ENCODE data around the gene LRRC32. TPM values are rescaled to one million over a fixed set of nuclear protein-coding genes. Genes with fewer than 3 reads are reported as not detected.

Gene LRRC32
- 0.15 TPM for total RNA-seq (2021; ENCODE audit: unreplicated experiment)
- 0.08 TPM for polyA plus RNA-seq (2012; ENCODE audit: insufficient read length)
- Bru-seq, nascent RNA: not detected
- BruChase-seq, experiment 1, labeled RNA remaining after a 2-hour chase: percentile 10 among the genes with signal in this experiment
- BruChase-seq, experiment 2, labeled RNA remaining after a 6-hour chase: percentile 15 among the genes with signal in this experiment
- long read RNA-seq: 0 reads

GRCh38 chr11:76670485-76671236, at the start of gene LRRC32:
Gene LRRC32, minus strand, starts transcription at chr11:76670747. Its CDS starts 4,793 bp downstream, at chr11:76665954.
- no peaks in the 10 kb centered on the region for H3K9me3 ChIP-seq (ENCODE audit: control insufficient read depth, insufficient read depth, low read depth, low read length)
- DNase-seq (ENCODE audit: low read depth, low spot score): no peak
- peaks cover 3% of the 10 kb centered on the region; the same call in 1 of the 2 replicates for H3K4me1 ChIP-seq (ENCODE audit: control insufficient read depth, insufficient read depth, low read length)
- H3K36me3 ChIP-seq (ENCODE audit: control insufficient read depth, insufficient read depth, low read length): no peaks in the 10 kb centered on the region
- ATAC-seq: peak; percentile 28; the same call in 1 of the 2 replicates
- in situ Hi-C loops (cut with HindIII; ENCODE audit: low pct_unique_long_range_greater_than_20kb, low sequenced_read_pairs) (no loop called here), intact Hi-C loops (cut with micrococcal nuclease; ENCODE audit: unreplicated experiment) (no loop called here)
- TF ChIP-seq REST (IDR thresholded peaks at IDR 0.05; ENCODE audit: insufficient read depth in 1 of 2, low read depth in 2 of 2, low read length in 1 of 2) (no peak), POLR2AphosphoS5 (IDR thresholded peaks at IDR 0.05; ENCODE audit: low read depth, low read length) (no peak), TCF7L2 (IDR thresholded peaks at IDR 0.05; ENCODE audit: low read depth, low read length) (no peak)
- H3K27me3 ChIP-seq (ENCODE audit: control insufficient read depth, insufficient read depth, low read length): peaks cover 8% of the 10 kb centered on the region
- no TSS peak for BruUV-seq (replicated peaks)
- H3K4me3 ChIP-seq (ENCODE audit: low read depth in 2 of 2, low read length in 2 of 2): peak within 1 kb of the TSS; percentile 38 to 50
- CTCF ChIA-PET: interaction anchor here (3.2 kb wide), 1 partner anchor 72 kb away, joined by 10 read pairs; no protein-coding TSS in a partner anchor
- POLR2A ChIA-PET: no interaction called here
- H3K27ac ChIP-seq (ENCODE audit: low read length): no peak within 1 kb of the TSS

- no TSS peak for BruUV-seq (replicated peaks)
- CTCF ChIA-PET: interaction anchor here (0.6 kb wide), 1 partner anchor 118 kb away, joined by 3 read pairs; no protein-coding TSS in a partner anchor
- no peak for ATAC-seq
- TF ChIP-seq CTCF (IDR thresholded peaks at IDR 0.05) (no peak), TCF7L2 (IDR thresholded peaks at IDR 0.05; ENCODE audit: low read depth, low read length) (no peak), POLR2AphosphoS5 (IDR thresholded peaks at IDR 0.05; ENCODE audit: low read depth, low read length) (no peak), REST (IDR thresholded peaks at IDR 0.05; ENCODE audit: insufficient read depth in 1 of 2, low read depth in 2 of 2, low read length in 1 of 2) (no peak), SIN3A (IDR thresholded peaks at IDR 0.05; ENCODE audit: borderline replicate concordance, insufficient read depth, low read depth, low read length) (no peak)
- DNase-seq (ENCODE audit: low read depth, low spot score): no peak
- in situ Hi-C loops (cut with HindIII; ENCODE audit: low pct_unique_long_range_greater_than_20kb, low sequenced_read_pairs) (no loop called here), intact Hi-C loops (cut with micrococcal nuclease; ENCODE audit: unreplicated experiment) (no loop called here)
- no peaks in the 10 kb centered on the region for H3K9me3 ChIP-seq (ENCODE audit: control insufficient read depth, insufficient read depth, low read depth, low read length)
- no peaks in the 10 kb centered on the region for H3K4me1 ChIP-seq (ENCODE audit: control insufficient read depth, insufficient read depth, low read length)
- H3K36me3 ChIP-seq (ENCODE audit: control insufficient read depth, insufficient read depth, low read length): no peaks in the 10 kb centered on the region
- H3K27me3 ChIP-seq (ENCODE audit: control insufficient read depth, insufficient read depth, low read length): no peaks in the 10 kb centered on the region; the same call in 1 of the 2 replicates
- H3K27ac ChIP-seq (ENCODE audit: low read length): no peak overlapping the region
- no peak overlapping the region for H3K4me3 ChIP-seq (ENCODE audit: low read depth in 2 of 2, low read length in 2 of 2)
- POLR2A ChIA-PET: interaction anchor here (0.6 kb wide), 1 partner anchor 90 kb away, joined by 3 read pairs; no protein-coding TSS in a partner anchor
These were observed 49.1 kb upstream of the LRRC32 start for GRCh38 chr11:76719686-76720085.

All from Panc1 (cell line).